ENCODE measurements around the gene GRK6. TPM values are rescaled to one million over a fixed set of nuclear protein-coding genes. Genes with fewer than 3 reads are reported as not detected.

The GRK6 gene
- total RNA-seq (2014; rRNA removed; shearing (Covaris generic)): 37.2 and 56.8 TPM in 2 replicates
- 13.0 and 18.7 TPM in 2 replicates for polyA plus RNA-seq (2016; fragmentation: Nextera tagmentation; extraction: Ambion mirVana)
- long read RNA-seq, transcript GRK6-206 (13 exons, 1,660 nt): minor isoform, 5 of 24 reads
- long read RNA-seq, transcript GRK6-201 (16 exons, 2,939 nt): major isoform, 7 of 24 reads
- long read RNA-seq, transcript GRK6-211 (16 exons, 2,571 nt): minor isoform, 6 of 24 reads
- long read RNA-seq, partial matches to known transcripts: 1 of 24 reads
- long read RNA-seq, other reads (novel, unspliced or antisense): 5 of 24 reads

- H3K9me3 Mint-ChIP-seq: no peaks in the 10 kb centered on the region; the same call in 2 of the 3 replicates
- peaks cover 4% of the 10 kb centered on the region; the same call in 2 of the 3 replicates for H3K36me3 Mint-ChIP-seq (ENCODE audit: low read depth)
- Histone ChIP-seq H3K79me2 (replicated peaks; ENCODE audit: insufficient read depth) (peaks cover 21% of the 10 kb centered on the region), H3K4me1 (ENCODE audit: insufficient read depth) (peaks cover 20% of the 10 kb centered on the region), H3F3A (replicated peaks; ENCODE audit: low read depth) (peaks cover 16% of the 10 kb centered on the region), H3K4me2 (peak within 1 kb of the TSS; percentile 93), H4K20me1 (replicated peaks; ENCODE audit: insufficient read depth) (peaks cover 13% of the 10 kb centered on the region), H3K9me2 (ENCODE audit: insufficient read depth) (no peaks in the 10 kb centered on the region), H2AFZ (peak within 1 kb of the TSS; percentile 47), H3K36me3 (ENCODE audit: insufficient read depth) (no peaks in the 10 kb centered on the region), H3K4me3 (peak within 1 kb of the TSS; percentile 89), H3K27me3 (ENCODE audit: insufficient read depth) (no peaks in the 10 kb centered on the region), H3K27ac (ENCODE audit: low read depth) (peak within 1 kb of the TSS; percentile 89)
- ATAC-seq: peak; percentile 53
- peaks cover 24% of the 10 kb centered on the region for H3K4me1 Mint-ChIP-seq
- no peak for TF ChIP-seq NANOG (IDR thresholded peaks at IDR 0.05; ENCODE audit: borderline replicate concordance)
- no peak for TF ChIP-seq ZNF114 (CRISPR knock-in tag; IDR thresholded peaks at IDR 0.05)
- no peak for TF ChIP-seq EZH2phosphoT487 (IDR thresholded peaks at IDR 0.05; ENCODE audit: unreplicated experiment)
- TF ChIP-seq EZH2 (IDR thresholded peaks at IDR 0.05; ENCODE audit: low read depth, unreplicated experiment): no peak
- TF ChIP-seq CREB1 (CRISPR knock-in tag; IDR thresholded peaks at IDR 0.05; ENCODE audit: low read depth): no peak
- TF ChIP-seq ZNF462 (CRISPR knock-in tag; IDR thresholded peaks at IDR 0.05): no peak
- TF ChIP-seq ZNF331 (CRISPR knock-in tag; IDR thresholded peaks at IDR 0.05; ENCODE audit: low read depth): no peak
- no peak for TF ChIP-seq CTCF (conservative IDR thresholded peaks at IDR 0.05; ENCODE audit: low read depth in 2 of 2)
- TF ChIP-seq POLR2AphosphoS5 (IDR thresholded peaks at IDR 0.05; ENCODE audit: low read depth): no peak
- TF ChIP-seq STAT1 (IDR thresholded peaks at IDR 0.05; ENCODE audit: unreplicated experiment): no peak
- no peak for TF ChIP-seq JUNB (IDR thresholded peaks at IDR 0.05; ENCODE audit: unreplicated experiment)
- no peak for TF ChIP-seq ETS1 (IDR thresholded peaks at IDR 0.05)
- TF ChIP-seq REST (IDR thresholded peaks at IDR 0.05; ENCODE audit: unreplicated experiment): no peak
- peak within 1 kb of the TSS; percentile 88 for H3K4me3 Mint-ChIP-seq
- H3K27ac Mint-ChIP-seq: peak within 1 kb of the TSS; percentile 98
- peak; percentile 73 for DNase-seq (ENCODE audit: low spot score)
- peaks cover 22% of the 10 kb centered on the region for H3K27me3 Mint-ChIP-seq (ENCODE audit: insufficient read depth, low read depth, poor library complexity)
These were observed at the start of gene GRK6 for GRCh38 chr5:177426566-177427210. Gene GRK6 (plus strand): TSS chr5:177426676. CDS start chr5:177426846, 170 bp downstream.

Data from GM23338 (cell line).